ENCODE results near the gene FARSA. TPM values are rescaled to one million over a fixed set of nuclear protein-coding genes. Genes with fewer than 3 reads are reported as not detected.

Gene FARSA
- total and polyA plus RNA-seq, 2 of the 8 experiments (the other 6 are each of a cell fraction or from before 2014, with no cell fraction given), result 61.0 to 103 TPM

GRCh38 chr19:12937927-12938778, 4.6 kb upstream of the FARSA start, which contains the start of gene CALR:
Gene CALR (plus strand): TSS chr19:12938609. CDS start chr19:12938680, 71 bp downstream.
- H4K91ac ChIP-seq (replicated peaks; ENCODE audit: insufficient read length, low read length), result peak within 1 kb of the TSS; percentile 86
- DNase-seq (ENCODE audit: low read depth in 1 of 2, low spot score in 2 of 2), result peak; percentile 91 to 98
- TF ChIP-seq CHD2 (IDR thresholded peaks at IDR 0.05; ENCODE audit: low read length) (peak; percentile 93), SIX5 (IDR thresholded peaks at IDR 0.05; ENCODE audit: low read depth, low read length) (no peak), E2F6 (IDR thresholded peaks at IDR 0.05) (peak; percentile 66; the same call in 1 of the 2 replicates), MAX (IDR thresholded peaks at IDR 0.05) (peak; percentile 24), ATF2 (IDR thresholded peaks at IDR 0.05; ENCODE audit: low read length) (no peak), MAFK (IDR thresholded peaks at IDR 0.05; ENCODE audit: low read depth, low read length) (no peak), BACH1 (IDR thresholded peaks at IDR 0.05; ENCODE audit: low read length) (peak; percentile 99)

More at GRCh38 chr19:12937927-12938778, 4.6 kb upstream of the FARSA start, which contains the start of gene CALR:
- Histone ChIP-seq H3K23ac (ENCODE audit: insufficient read length) (no peak within 1 kb of the TSS), H4K5ac (ENCODE audit: insufficient read length, low read depth, low read length) (peak within 1 kb of the TSS; percentile 63), H3K14ac (ENCODE audit: insufficient read length) (no peak within 1 kb of the TSS), H3K36me3 (ENCODE audit: control insufficient read depth in 2 of 4, insufficient read depth in 4 of 4, low read length in 3 of 4) (peaks cover 14 to 39% (median 29%) of the 10 kb centered on the region in 4 experiments), H2BK5ac (ENCODE audit: low read depth, low read length) (peak within 1 kb of the TSS; percentile 78), H2BK12ac (ENCODE audit: low read depth, low read length) (peak within 1 kb of the TSS; percentile 50; the same call in 1 of the 2 replicates), H2BK20ac (ENCODE audit: low read length) (0 out of 2 replicates have a peak within 1 kb of the TSS, but pooled peaks have one; percentile 61), H3K56ac (replicated peaks; ENCODE audit: insufficient read length, low read depth, low read length) (peak within 1 kb of the TSS; percentile 63), H2BK120ac (replicated peaks; ENCODE audit: low read depth, low read length) (peak within 1 kb of the TSS; percentile 9), H3K9ac (replicated peaks in 1 of 4; ENCODE audit: extremely low read depth in 1 of 4, low read depth in 3 of 4, low read length in 3 of 4) (peak within 1 kb of the TSS; percentile 42 to 95 (median 80)), H3K27me3 (replicated peaks in 1 of 4; ENCODE audit: control insufficient read depth in 3 of 4, extremely low read depth in 1 of 4, insufficient read depth in 3 of 4, low read length in 3 of 4) (no peaks in the 10 kb centered on the region), H3K4me1 (replicated peaks in 1 of 4; ENCODE audit: control insufficient read depth in 3 of 4, insufficient read depth in 4 of 4, low read length in 3 of 4) (peaks cover 0 to 21% (median 13%) of the 10 kb centered on the region in 4 experiments; a peak in 6 of 7 replicates), H3K79me2 (ENCODE audit: control insufficient read depth in 1 of 2, insufficient read depth in 2 of 2, low read length in 2 of 2) (peaks cover 15 to 29% of the 10 kb centered on the region in 2 experiments), H3K23me2 (ENCODE audit: low read depth, low read length) (peaks cover 12% of the 10 kb centered on the region; the same call in 1 of the 2 replicates), H3K4ac (replicated peaks; ENCODE audit: insufficient read length, low read depth, low read length) (peak within 1 kb of the TSS; percentile 88), H3K18ac (ENCODE audit: extremely low read depth, low read length) (peak within 1 kb of the TSS; percentile 90), H2AFZ (ENCODE audit: low read length) (no peak within 1 kb of the TSS), H3K9me3 (ENCODE audit: insufficient read depth in 2 of 2, low read depth in 1 of 2, low read length in 1 of 2) (no peaks in the 10 kb centered on the region), H2AK5ac (ENCODE audit: low read depth, low read length) (no peak within 1 kb of the TSS), H3K27ac (ENCODE audit: low read depth, low read length) (peak within 1 kb of the TSS; percentile 32; the same call in 1 of the 2 replicates), H3K4me2 (ENCODE audit: insufficient read depth in 1 of 2, low read depth in 2 of 2, low read length in 2 of 2) (peak within 1 kb of the TSS; percentile 87 to 90), H3K4me3 (ENCODE audit: extremely low read depth in 1 of 4, insufficient read depth in 2 of 4, low read depth in 3 of 4, low read length in 4 of 4) (peak within 1 kb of the TSS; percentile 68 to 97 (median 93)), H4K8ac (ENCODE audit: extremely low read depth, insufficient read depth, low read length) (peak within 1 kb of the TSS; percentile 92), H3K79me1 (ENCODE audit: low read depth, low read length) (peaks cover 3% of the 10 kb centered on the region; the same call in 1 of the 2 replicates), H4K20me1 (replicated peaks in 1 of 2; ENCODE audit: control insufficient read depth in 1 of 2, insufficient read depth in 2 of 2, low read length in 2 of 2) (peaks cover 6 to 13% of the 10 kb centered on the region in 2 experiments), H2BK15ac (ENCODE audit: low read length) (peak within 1 kb of the TSS; percentile 95; the same call in 1 of the 2 replicates)
- ChIA-PET CTCF (ENCODE audit: partially characterized antibody) (interaction anchor here (0.6 to 2.1 kb wide), 5 partner anchors 26 to 1423 kb away, joined by 3 to 9 read pairs (median 3); no protein-coding TSS in a partner anchor), POLR2A (ENCODE audit: partially characterized antibody) (interaction anchor here (0.7 to 3.3 kb wide), 31 partner anchors 8 to 257 kb away, joined by 3 to 71 read pairs (median 5); partner anchors contain the start of genes DHPS, DNASE2, GADD45GIP1 and GCDH)
- peak; percentile 52 for FAIRE-seq
- 2% methylated on average over 51 of the region's 63 CpGs; no CpG with 5 or more reads in 1 of the 2 experiments for WGBS, 2 experiments (ENCODE audit: extremely low coverage in 1 of 2, insufficient coverage in 1 of 2, insufficient read length in 1 of 2, insufficient replicate concordance in 2 of 2, low coverage in 1 of 2, low lambda C conversion rate in 2 of 2, missing lambda C conversion rate in 1 of 2)
